ENCODE measurements around the gene CELF4.

CELF4 gene

DNA sequence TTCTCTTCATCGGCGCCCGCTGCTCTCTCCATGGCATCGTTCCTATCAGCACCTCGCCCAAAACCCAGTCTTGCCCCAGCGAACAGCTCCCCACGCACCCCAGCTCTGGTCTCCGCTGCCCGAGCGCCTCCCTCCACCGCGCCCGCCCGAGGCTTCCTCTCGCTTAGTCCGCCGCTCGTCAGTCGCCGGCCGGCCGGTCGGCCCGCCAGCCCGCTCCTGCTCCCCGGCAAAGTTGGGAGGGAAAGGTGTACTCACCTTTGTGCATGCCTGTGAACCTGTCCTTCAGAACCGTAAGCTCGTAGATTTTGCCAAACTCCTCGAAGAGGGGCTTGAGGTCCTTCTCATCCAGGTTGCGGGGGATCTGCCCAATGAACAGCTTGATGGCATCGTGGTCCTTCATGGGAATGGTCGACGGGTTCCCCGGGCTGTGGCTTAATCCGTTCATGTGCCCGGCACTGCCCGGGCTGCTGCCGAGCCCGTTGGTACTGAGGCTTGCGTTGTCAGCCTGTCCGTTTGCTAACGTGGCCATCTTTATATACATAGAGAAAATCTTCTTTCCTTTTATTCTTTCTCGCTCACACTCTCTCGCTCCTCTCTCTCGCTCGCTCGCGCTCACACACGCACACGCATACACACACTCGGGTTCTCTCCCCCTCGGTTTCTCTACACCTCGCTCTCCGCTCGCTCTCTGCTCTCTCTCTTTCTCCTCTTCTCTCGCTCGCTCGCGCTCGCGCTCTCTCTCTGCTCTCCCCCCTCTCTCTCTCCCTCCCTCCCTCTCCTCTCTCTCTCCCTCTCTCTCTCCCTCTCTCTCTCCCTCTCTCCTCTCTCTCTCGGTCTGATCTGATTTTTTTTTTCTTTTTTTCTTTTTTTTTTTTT is at the start of gene CELF4:
CELF4 (minus strand) TSS at position 698 of the 876 bp plus-strand sequence.
- DNase-seq (ENCODE audit: low spot score), result peak; percentile 55

- no peak for DNase-seq (ENCODE audit: low spot score)
These were observed 47.6 kb upstream of the CELF4 start for GRCh38 chr18:37613253-37613565.

- no peak for DNase-seq (ENCODE audit: low spot score)
These were observed 47.1 kb upstream of the CELF4 start for GRCh38 chr18:37612524-37613252.

- DNase-seq (ENCODE audit: low spot score), result no peak
These were observed 46.1 kb upstream of the CELF4 start for GRCh38 chr18:37611614-37612279.

- no peak for DNase-seq (ENCODE audit: low spot score)
These were observed 43.3 kb upstream of the CELF4 start for GRCh38 chr18:37608876-37609275.

GRCh38 chr18:37607281-37607680 is 41.7 kb upstream of the CELF4 start:
- DNase-seq (ENCODE audit: low spot score), result no peak

- DNase-seq (ENCODE audit: low spot score), result no peak
These were observed 38.4 kb upstream of the CELF4 start for GRCh38 chr18:37604032-37604431.

DNA sequence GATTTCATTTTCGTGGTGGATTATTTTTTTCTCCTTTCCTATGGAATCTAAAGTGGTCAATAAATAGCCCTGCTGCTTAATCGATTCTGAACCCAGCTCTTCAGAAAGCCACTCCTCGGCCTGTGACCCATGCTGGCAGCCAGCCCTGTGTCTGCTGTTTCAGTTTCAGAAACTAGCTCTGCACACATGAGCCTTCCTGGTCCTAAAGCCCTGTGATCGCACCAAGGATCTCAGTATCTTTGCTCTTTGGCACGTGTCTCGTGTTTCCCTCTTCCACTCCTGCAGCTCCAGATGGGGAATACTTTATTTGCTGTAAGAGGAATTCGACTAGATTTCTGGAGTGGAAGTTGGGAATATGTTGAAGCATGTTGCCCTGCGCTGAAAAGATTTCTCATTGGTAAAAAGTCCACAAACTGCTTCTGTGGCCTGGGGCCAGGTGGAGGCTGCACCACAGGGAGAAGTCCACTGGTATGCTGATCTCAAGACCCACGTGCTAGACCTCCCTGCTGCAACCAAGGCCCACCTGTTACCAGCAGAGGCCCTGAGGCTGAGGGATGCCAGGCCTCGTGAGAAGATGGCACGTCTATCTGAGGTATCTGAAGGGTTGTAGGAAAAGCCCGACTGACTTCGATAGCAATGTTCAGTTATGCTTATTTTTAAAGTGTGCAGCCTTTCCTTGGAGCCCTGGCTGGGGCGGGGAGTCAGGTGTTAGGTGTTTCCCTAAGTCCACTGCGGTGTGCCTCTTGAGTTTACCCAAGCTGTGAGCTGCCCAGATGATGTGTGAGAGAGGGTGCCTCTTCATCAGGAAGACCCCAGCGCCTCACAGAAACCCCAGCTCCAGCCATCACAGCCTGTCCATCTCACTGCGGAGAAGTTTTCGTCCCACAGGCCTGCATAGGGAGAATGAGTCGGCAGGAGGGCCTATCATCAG is 33.6 kb upstream of the CELF4 start:
- no peak for DNase-seq (ENCODE audit: low spot score)

- DNase-seq (ENCODE audit: low spot score), result no peak
These were observed 32.8 kb upstream of the CELF4 start for GRCh38 chr18:37598396-37598795.

GRCh38 chr18:37590346-37590745 is 24.7 kb upstream of the CELF4 start:
- DNase-seq (ENCODE audit: low spot score), result no peak

DNA sequence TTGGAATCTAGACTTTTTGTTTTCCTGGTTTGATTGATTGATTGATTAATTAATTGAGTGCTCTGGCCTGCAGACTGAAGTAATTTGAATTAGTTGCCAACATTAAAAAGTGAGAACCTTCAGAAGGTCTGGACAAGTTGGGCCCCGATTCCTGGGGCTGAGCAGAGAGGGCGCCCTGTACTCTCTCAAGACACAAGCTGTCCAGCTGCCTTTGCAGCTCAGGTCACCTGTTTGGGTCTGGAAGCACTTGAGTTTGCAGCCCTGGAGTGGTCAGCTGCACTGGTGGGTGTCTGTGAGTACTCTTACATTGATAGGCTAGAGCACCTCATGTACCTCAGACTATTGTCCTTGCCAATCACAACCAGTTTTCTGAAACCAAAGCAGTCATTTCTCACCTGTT is 22.7 kb upstream of the CELF4 start:
- no peak for DNase-seq (ENCODE audit: low spot score)

DNA sequence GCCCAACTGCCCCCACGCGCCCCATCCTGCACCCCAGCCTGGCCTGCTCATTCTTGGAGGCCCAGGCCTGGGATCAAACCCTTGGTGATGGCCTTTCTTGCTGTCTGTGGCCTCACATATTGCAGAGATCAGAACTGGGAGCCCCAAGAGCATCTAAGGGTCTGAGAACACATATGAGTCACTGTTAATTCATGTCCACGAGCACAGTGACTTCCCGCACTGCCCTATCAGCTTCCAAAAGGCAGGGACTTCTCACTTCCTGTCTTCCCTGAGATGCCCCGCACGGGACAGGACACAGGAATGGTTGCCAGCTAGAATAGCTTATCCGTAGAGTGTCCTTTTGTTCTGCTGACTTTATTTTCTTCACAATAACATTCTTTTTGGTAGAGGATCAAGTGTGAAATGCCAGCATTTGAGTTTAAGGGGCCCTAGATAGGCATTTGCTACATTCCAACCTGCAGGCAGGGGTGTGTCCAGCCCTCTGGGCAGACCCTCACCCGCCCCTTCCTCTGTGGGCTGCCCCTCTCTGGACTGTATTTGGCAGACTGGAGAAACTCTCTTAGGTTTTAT is 21.1 kb upstream of the CELF4 start:
- no peak for DNase-seq (ENCODE audit: low spot score)

DNA sequence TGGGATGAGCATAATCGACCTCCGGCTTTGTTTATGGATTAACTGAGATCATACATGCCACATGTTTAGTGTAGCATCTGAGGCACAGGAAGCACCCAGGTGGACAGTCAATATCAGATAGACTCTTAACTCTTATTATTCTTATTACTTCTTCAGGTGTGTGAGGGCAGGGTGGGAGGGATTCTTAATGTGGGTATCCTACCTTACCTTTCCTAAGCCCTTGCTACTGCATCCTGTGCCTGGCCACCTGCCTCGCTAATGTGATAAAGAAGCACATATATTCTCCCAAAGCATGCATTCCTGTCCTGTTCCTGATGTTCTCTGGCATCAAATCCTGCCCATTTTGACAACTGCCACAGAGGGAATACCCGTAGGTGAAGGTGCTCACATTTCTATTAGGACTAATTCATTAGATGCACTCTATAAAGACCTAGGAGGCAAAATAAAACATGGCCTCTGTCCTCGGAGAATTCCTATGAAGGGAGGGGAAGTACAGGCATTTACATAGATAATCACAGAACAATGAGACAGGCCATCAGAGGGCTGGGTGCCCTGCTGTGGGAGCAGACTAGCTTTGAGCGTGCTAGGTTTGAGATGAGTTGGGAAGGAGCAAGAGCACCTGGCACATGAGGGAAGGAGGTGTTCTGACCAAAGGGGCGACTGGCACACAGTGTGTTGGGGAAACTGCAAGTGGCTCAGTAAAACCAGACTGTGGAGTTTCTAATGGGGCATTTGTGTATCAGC is 19.5 kb upstream of the CELF4 start:
- no peak for DNase-seq (ENCODE audit: low spot score)

DNA sequence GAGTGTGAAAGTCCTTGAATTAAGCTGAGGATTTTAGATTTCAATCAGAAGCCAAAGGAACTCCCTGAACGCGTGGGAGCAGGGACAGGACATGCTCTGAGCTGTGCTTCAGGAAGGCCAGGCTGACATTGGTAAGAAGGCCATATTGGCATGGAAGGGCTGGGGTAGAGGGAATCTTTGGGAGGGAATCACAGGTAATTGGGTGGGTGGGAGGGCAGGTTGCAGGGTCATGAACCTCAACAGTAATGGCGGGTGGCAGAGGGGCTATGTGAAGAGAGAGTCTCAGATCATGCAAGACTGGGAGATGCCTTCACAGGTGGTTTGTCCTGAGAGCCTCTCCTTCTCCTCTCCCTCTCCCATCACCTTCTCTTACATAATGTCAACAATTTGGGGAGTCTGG is 18.6 kb upstream of the CELF4 start:
- DNase-seq (ENCODE audit: low spot score), result no peak

DNA sequence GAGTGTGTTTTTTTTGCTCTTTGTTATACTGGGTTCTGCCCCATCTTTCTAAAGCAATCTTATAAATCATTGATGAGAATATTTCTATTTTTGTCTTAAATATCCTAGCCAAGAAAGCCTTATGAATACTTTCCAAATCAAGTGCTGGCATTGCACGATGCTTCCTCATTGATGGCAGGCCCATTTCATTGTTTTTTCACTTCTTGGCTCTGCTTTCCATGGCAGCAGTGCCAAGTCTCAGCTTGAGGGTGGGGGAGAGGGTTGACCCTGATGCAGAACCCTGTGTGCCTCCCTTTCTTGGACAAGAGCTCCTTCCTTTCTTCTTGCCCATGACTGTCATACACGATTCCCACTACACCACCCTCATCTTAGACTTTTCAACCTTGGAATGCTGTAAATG is 16.7 kb upstream of the CELF4 start:
- no peak for DNase-seq (ENCODE audit: low spot score)

DNA sequence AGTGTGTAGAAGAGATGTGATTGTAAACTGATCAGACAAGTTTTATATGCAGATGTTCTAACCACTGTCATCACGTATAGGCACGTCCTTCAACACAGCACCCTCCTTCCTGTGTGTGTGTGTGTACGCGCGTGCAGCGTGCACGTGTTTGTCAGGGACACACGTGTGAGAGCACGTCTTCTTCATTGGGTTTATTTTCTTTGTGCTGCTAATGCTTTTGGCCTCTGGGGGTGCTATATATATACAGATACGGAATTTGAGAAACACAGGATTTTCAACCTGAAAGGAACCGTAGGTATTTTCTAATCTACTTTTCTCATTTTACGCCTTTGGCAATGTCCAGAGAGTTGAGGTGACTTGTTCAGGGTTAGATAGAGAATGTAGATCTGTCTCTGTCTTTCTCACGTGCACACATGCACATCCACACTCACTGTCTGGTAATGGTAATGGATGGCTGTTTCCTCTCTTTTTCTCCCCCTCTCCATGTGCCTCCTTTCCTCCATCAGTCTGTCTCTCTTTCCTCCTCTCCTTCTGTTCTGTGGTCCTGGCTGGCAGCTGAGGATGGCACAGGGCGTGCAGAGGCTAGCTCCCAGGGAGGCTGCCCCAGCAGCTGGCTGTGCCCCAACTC is 13.4 kb upstream of the CELF4 start:
- no peak for DNase-seq (ENCODE audit: low spot score)

DNA sequence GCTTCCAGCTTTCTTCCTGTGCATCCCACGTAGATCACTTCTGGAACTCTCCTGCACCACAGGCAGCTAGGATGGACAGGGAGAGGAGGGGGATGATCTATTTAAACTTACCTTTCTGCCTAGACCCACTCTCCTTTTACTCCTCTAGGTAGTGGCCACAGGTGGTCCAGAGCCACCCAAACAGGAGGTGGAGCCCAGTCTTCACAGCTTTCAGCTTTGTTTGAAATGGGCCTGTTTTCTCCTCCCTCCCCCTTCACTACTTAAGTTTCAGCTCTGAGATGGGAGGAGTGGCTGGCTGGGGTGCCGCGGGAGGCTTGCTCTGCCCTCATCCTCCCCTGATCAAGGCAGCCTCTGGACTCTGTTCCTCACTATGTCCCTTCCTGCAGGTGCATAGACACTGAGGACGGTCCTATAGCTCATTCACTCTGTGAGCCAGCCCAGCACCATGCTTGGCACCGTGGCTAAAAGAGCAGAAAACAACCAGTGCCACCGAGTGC is 12.6 kb upstream of the CELF4 start:
- no peak for DNase-seq (ENCODE audit: low spot score)

DNA sequence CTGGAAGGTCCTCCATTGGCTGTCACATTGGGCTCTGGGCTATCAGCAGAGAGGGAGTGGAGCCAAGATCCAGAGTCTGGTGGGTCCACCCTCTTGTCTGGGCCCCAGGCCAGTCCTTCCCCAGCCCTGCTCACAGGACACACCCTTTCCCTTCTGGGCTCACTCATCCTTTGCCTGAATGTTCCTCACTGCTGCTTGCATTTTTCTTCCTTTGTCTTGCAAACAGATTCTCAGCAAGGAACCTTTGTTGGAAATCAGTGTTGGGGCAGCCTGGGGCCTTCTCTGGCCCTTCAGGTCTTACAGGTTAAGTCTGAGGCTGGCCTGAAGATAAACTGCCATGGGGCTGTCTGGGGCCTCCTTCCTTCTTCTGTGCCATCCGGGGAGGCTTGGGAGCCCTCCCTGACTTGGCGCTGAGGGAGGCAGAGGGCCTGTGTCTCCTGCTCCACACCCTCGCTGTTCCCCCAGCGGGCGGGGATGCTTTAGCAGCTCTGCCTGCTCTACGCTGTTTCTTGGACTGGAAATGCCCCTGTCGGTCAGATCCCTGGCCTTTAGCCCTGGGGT is 11.5 kb upstream of the CELF4 start:
- no peak for DNase-seq (ENCODE audit: low spot score)

- DNase-seq (ENCODE audit: low spot score), result no peak
These were observed 10.0 kb upstream of the CELF4 start for GRCh38 chr18:37575646-37576045.

DNA sequence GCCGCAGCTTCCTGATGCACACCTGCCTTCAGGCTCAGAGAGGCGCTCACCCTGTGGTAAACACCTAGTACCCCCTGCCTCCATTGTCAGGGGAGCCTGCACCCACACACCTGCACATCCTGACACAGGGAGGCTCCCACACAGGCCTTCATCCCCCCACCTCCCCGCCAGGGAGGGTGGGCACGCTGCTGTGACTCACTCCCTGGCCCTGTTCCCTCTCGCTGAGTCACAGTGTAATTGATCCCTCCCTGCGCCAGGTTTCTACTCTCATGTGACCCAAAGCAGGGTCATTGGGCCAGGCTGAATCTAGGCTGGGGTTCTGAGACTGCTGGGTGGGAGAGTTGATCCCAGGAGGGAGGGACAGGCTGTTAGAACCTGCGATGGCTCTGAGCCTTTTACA is 8.5 kb upstream of the CELF4 start:
- DNase-seq (ENCODE audit: low spot score), result no peak
